GM18505 (cell line): ENCODE data around the gene SNRNP70.

Experiments
- ATAC-seq: cut with Tn5 transposase; IDR thresholded peaks from one replicate; pipeline ENCODE4 v1.9.1; 2021; ENCODE audit not compliant: unreplicated experiment
- POLR2A ChIP-seq: IDR thresholded peaks from 4 replicates; pipeline ENCODE4 v1.6.1; 2011; ENCODE audit warnings: borderline replicate concordance; ENCODE audit not compliant: insufficient read depth, insufficient read length; ENCODE audit errors: extremely low read depth

Gene SNRNP70

DNA sequence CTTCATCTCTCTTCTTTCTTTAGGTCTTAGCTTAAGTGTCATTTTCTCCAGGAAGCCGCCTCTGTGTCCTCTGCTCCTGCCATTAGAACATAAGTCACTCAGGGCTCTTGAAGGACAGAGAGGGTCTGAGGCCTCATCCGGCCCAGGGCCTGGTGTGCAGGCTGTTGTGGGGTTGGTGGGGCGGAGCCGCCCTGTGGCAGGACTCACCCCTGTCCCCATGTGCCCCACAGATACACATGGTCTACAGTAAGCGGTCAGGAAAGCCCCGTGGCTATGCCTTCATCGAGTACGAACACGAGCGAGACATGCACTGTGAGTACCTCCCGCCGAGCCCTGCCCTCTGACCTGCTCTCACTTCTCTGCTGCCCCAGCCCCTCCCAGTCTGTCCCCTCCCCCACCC lies 15.9 kb downstream of the SNRNP70 start:
- TF ChIP-seq POLR2A: no peak
- ATAC-seq: no peak

DNA sequence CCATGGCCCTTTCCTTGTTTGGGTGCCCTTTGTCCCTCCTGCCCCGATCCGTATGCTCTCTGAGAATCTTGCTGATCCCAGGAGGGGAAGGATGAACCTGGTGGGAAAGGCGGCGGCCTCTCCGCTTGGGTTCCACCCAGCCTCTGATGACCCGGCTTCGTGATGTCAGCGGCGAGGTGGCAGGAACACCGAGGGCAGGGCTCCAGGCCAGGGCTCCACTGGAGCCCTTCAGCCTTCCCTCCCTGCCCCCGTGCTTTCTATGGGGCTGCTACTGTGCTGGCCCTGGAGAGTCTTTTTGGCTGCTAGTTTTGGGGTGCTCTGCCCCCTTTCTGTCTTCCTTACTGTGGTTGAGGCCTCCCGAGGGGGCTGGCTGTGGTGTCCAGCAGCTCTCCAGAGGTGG lies 17.1 kb downstream of the SNRNP70 start:
- TF ChIP-seq POLR2A: no peak
- ATAC-seq: no peak

DNA sequence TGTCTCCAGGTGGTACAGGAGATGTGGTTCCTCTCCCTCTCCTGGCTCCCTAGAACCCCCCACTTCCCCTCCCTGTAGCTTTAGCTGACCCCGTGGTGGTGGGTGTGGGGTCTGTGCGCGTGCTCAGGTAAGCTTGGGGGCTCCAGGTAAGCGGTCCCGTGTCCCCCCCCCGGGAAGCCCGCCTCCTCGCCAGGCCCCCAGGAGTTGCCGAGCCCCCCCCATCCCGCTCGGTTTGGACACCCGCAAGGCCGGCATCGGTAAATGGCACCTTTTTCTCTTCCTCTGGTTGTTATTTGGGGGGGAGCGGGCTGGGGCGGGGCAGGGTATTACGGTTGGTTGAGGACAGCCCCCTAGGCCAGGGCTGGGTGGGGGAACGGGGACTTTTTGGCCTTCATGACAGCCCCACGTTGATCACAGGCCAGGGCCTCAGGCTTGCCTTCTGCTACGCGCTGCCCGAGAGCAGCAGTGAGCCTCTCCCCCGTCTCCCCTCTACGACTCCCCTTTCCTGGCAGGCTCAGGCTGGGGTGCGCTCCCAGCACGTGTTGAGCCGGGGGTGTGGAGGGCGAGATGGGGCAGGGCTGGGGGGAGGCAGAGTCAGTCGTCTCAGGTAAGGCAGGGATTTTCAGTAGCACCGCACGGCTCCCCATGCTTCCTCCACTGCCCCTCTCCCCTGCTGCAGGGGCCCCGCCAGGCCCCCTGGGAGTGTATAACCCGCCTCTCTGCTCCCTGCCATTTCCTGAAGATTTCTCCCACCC lies 18.3 kb downstream of the SNRNP70 start:
- no peak for TF ChIP-seq POLR2A
- ATAC-seq: no peak

DNA sequence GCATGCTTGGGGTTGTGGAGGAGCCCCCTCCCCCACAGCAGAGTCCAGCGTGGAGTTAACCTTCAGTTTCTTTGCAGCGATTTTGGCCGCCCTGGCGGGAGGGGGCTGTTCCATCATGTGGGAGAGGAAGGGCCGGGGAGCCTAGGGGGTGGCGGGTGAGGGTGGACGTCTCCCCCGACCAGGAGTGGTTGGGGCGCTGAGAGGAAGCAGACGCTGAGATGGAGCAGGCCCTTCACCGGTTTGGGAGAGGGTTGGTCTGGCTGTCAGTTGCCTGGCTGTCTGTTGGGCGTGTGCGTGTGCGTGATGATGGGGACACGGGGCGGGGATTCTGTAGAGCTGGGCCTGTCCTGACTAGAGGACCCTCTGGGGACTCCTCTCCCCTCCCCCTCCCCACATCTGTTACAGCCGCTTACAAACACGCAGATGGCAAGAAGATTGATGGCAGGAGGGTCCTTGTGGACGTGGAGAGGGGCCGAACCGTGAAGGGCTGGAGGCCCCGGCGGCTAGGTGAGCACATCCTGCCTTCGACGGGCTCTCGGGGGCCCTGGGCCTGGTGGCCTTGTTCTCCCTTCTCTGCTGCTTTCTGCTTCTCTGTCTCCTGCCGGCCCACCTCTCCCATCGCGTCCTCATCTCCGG lies 19.1 kb downstream of the SNRNP70 start:
- no peak for TF ChIP-seq POLR2A
- no peak for ATAC-seq

DNA sequence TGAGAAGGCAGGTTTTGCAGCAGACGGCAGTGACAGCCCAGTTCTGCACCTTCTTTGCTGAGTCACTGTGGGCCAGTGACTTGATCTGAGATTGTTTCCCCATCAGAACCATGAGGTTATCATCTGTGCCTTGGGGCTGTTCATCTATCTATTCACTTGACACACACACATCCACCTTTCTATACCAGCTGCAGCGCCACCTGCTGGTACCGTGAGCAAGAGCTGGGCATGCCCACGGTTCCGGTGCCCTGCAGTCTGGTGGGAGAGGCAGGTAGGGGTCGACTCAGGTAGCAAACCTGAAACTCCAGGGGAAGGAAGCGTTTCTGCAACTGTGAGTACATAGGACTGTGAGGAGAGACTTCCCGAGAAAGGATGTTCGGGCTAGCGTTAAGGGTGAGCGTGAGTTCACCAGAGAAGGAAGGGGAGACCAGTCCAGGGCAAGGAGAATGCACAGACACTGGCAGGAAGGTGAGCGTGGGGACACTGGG lies 21.4 kb downstream of the SNRNP70 start:
- ATAC-seq: no peak
- no peak for TF ChIP-seq POLR2A

DNA sequence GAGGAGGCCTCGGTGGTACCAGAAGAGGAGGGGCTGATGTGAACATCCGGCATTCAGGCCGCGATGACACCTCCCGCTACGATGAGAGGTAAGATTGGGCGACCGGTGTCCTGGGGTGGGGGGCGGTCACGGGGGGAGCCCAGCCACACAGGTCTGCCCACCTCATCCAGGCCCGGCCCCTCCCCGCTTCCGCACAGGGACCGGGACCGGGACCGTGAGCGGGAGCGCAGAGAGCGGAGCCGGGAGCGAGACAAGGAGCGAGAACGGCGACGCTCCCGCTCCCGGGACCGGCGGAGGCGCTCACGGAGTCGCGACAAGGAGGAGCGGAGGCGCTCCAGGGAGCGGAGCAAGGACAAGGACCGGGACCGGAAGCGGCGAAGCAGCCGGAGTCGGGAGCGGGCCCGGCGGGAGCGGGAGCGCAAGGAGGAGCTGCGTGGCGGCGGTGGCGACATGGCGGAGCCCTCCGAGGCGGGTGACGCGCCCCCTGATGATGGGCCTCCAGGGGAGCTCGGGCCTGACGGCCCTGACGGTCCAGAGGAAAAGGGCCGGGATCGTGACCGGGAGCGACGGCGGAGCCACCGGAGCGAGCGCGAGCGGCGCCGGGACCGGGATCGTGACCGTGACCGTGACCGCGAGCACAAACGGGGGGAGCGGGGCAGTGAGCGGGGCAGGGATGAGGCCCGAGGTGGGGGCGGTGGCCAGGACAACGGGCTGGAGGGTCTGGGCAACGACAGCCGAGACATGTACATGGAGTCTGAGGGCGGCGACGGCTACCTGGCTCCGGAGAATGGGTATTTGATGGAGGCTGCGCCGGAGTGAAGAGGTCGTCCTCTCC lies 22.6 kb downstream of the SNRNP70 start:
- ATAC-seq: no peak
- no peak for TF ChIP-seq POLR2A

DNA sequence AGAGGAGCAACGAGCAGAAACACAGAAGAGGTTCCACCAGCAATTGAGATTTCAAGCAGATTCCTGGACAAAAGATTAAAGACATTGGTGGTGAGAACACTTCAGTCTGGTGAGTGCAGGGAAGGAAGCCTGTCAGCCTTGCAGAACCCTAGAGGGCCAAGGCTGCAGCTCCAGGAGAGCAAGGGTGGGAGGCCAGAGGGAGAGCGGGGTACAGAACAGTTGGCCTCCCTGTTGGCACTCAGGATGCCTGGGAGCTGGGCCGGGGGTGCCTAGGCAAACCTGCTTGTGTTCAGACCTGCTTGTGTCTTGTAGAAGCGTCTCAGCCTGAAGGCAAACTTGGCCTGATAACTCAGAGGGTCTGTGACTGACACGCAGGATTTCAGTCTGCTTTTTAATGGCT lies 23.8 kb downstream of the SNRNP70 start:
- ATAC-seq: no peak
- TF ChIP-seq POLR2A: no peak

DNA sequence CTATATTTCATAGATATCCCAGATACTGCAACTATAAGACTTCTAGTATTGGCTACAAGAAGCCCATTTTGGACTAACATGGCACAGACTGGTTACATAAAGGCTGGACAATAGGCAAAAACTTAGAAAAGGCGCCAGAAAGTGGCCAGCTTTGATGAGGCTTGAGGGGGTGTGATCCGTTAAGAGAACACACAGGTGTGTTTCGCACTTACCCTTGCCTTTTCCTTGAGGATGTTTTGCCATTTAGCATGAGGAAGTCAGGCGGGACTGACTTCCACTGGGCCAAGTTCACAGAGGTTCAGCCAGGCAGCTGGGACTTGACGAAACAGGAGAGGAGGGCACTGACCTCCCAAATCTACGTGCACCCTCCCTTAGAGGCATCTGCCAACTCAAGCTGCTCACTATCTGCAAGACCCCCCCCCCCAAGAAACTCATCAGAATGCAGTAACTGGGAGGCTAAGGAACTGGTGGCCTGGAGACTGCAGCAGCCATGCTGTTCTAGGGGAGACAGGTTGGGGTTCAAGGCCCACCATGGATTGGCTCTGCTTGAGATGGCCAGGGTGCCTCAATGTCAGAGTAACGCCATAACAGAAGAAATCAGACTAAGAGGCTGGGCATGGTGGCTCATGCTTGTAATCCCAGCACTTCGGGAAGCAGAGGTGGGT lies 24.4 kb downstream of the SNRNP70 start:
- TF ChIP-seq POLR2A: no peak
- ATAC-seq: no peak

DNA sequence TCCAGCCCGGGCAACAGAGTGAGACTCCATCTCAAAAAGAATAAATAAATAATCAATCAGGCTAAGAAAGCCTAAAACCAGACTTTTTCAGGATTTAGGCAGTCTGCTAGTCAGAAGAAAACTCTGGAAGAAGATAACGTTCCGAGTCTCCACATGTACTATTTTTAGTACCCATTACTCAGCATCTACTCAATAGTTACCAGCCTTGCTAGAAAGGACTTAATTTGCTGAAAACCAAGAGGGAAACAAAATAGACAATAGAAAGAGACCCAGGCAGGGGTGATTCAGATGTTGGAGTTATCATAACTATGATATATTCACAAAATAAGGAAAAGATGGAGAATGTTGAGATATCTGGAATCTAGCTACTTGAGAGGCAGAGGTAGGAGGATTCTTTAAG lies 25.3 kb downstream of the SNRNP70 start:
- TF ChIP-seq POLR2A: no peak
- no peak for ATAC-seq

DNA sequence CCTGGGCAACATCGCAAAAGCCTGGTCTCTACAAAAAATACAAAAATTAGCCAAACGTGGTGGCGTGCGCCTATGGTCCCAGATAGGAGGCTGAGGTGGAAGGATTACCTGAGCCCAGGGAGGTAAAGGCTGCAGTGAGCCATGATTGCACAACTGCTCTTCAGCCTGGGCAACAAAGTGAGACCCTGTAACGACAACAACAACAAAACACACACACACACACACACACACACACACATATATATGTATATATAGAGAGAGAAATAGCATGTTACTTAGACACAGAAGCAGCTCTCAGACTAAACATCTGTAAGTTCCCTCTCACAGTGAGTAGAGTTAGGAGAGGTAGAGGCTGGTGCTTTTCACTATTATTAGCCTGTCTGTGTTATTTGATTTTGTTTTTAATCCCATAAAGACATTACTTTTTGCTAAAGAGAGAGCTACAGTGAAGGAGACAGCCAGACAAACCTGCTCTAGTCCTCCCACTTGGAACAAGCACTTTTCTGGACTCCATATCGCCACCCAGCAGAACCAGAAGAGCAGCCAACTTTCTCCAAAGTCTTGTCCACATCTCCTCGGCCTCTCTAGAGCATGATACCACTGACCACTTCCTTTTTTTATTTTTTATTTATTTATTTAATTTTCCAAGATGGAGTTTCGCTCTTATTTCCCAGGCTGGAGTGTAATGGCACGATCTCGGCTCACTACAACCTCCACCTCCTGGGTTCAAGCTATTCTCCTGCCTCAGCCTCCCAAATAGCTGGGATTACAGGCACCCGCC lies 26.2 kb downstream of the SNRNP70 start:
- no peak for ATAC-seq
- no peak for TF ChIP-seq POLR2A

DNA sequence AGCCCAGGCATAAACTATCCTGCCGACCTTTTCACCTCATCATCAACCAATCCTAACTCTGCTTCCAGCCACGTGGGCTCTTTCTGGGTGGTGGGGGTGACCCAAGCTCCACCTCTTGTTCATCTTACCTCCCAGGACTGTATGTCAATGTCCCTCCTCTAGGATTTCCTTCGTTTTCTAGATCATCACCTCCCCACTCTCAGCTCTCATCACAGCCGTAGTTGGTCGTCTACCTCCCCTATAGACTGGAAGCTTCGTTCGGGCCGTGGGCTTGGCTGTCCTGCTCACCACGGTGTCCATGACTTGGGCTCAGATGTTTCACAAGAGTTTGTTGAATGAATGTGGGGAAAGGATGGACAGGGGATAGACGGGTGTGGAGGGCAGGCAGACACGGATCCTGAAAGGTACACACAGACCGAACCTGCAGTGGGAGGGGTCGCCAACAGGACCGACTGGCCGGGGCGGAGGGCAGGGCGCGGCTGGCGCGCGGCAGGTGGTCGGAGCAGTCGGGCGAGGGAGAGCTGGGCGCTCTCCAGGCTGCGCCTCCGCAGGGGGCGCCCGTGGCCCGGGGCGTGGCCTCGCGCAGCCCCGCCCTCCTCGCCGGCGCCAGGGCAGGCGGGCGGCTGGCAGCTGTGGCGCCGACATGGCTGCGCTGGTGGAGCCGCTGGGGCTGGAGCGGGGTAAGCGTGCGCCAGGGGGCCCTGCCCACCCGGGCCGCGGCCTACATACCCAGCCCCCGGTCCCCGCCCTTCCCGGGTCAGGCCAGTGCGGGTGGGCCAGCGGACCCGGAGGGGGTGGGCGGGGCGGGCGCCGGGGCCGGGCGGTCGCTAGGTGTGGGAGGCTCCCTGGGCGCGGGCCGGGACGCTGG lies 28.7 kb downstream of the SNRNP70 start, which contains the start of gene LIN7B:
TSS of gene LIN7B (plus strand) at position 609 of the 868 bp plus-strand sequence. CDS start at position 644, 35 bp downstream.
- peak; percentile 46 for ATAC-seq
- peak; percentile 52 for TF ChIP-seq POLR2A
